ENCODE data around the gene CLEC20A.

DNA sequence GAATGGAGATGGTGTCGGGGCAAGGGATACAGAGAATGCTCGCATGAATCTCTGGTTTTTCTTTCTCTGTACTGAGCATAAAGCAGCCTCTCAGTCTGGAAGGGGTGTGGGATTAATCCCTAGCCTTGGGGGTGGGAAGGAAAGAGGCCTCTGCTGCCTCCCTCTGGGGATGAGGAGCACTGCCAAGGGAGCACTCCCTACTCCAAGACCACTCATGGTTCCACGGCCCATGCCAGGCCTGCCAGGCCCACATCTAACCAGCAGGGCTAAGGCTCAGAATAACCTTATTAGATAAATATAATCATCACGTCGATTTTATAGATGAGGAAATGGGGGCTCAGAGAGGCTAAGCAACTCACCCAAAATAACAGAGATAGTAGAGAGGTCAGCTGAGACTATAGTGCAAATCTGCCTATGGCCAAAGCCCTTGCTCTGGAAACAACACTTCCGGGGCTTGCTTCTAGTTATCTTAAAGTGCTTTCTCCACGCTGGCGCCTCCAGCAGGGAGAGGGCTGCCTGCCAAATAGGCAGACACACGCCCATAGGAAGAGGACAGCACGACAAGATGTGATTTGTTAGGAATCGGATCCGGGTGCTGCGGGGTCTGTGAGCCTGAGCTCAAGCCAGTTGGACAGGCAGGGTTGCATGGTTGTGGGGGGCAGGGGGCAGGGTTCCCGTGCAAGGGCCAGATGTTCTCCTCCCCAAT, 16.7 kb upstream of the CLEC20A start:
- TF ChIP-seq POLR2A (IDR thresholded peaks at IDR 0.05) (no peak), POLR2AphosphoS5 (IDR thresholded peaks at IDR 0.05; ENCODE audit: insufficient read depth in 1 of 2, low read depth in 1 of 2) (no peak)
- TF ChIP-seq, protein P1, sequence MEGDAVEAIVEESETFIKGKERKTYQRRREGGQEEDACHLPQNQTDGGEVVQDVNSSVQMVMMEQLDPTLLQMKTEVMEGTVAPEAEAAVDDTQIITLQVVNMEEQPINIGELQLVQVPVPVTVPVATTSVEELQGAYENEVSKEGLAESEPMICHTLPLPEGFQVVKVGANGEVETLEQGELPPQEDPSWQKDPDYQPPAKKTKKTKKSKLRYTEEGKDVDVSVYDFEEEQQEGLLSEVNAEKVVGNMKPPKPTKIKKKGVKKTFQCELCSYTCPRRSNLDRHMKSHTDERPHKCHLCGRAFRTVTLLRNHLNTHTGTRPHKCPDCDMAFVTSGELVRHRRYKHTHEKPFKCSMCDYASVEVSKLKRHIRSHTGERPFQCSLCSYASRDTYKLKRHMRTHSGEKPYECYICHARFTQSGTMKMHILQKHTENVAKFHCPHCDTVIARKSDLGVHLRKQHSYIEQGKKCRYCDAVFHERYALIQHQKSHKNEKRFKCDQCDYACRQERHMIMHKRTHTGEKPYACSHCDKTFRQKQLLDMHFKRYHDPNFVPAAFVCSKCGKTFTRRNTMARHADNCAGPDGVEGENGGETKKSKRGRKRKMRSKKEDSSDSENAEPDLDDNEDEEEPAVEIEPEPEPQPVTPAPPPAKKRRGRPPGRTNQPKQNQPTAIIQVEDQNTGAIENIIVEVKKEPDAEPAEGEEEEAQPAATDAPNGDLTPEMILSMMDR (IDR thresholded peaks at IDR 0.05), result no peak
